ENCODE measurements around the gene PCNT. TPM values are rescaled to one million over a fixed set of nuclear protein-coding genes. Genes with fewer than 3 reads are reported as not detected.

The PCNT gene
- total RNA-seq = 47.2 and 53.3 TPM in 2 replicates
- long read RNA-seq, partial matches to known transcripts = 67 of 84 reads
- long read RNA-seq, other reads (novel, unspliced or antisense) = 17 of 84 reads

GRCh38 chr21:46323710-46324389 is at the start of gene PCNT, which contains the start of gene C21orf58:
Gene PCNT (plus strand): TSS chr21:46324156. CDS start chr21:46324229, 73 bp downstream.
Gene C21orf58 (minus strand): TSS chr21:46323870. CDS start chr21:46322738, 1,132 bp downstream.
- Mint-ChIP-seq H3K36me3 (ENCODE audit: insufficient read depth) (peaks cover 10% of the 10 kb centered on the region), H3K9me3 (ENCODE audit: low read depth) (no peaks in the 10 kb centered on the region), H3K27ac (peak within 1 kb of the TSS; percentile 99), H3K4me3 (ENCODE audit: low read depth) (peak within 1 kb of the TSS; percentile 88), H3K4me1 (ENCODE audit: low read depth) (peaks cover 26% of the 10 kb centered on the region), H3K27me3 (no peaks in the 10 kb centered on the region)
- DNase-seq (ENCODE audit: low spot score, unreplicated experiment) = peak; percentile 95
- no peak for TF ChIP-seq CTCF (IDR thresholded peaks at IDR 0.05; ENCODE audit: unreplicated experiment)

- H3K4me3 Mint-ChIP-seq (ENCODE audit: low read depth) = no peak overlapping the region
- H3K27me3 Mint-ChIP-seq = no peaks in the 10 kb centered on the region
- TF ChIP-seq CTCF (IDR thresholded peaks at IDR 0.05; ENCODE audit: unreplicated experiment) = no peak
- no peak overlapping the region for H3K27ac Mint-ChIP-seq
- DNase-seq (ENCODE audit: low spot score, unreplicated experiment) = no peak
- H3K36me3 Mint-ChIP-seq (ENCODE audit: insufficient read depth) = peaks cover 27% of the 10 kb centered on the region
- no peaks in the 10 kb centered on the region for H3K4me1 Mint-ChIP-seq (ENCODE audit: low read depth)
- H3K9me3 Mint-ChIP-seq (ENCODE audit: low read depth) = no peaks in the 10 kb centered on the region
These were observed 49.1 kb upstream of the PCNT start for GRCh38 chr21:46274797-46275390.

GRCh38 chr21:46284077-46284644 is 39.8 kb upstream of the PCNT start:
- Mint-ChIP-seq H3K27ac (peak overlapping the region; percentile 16), H3K4me3 (ENCODE audit: low read depth) (peak overlapping the region; percentile 53), H3K27me3 (no peaks in the 10 kb centered on the region), H3K4me1 (ENCODE audit: low read depth) (peaks cover 31% of the 10 kb centered on the region), H3K9me3 (ENCODE audit: low read depth) (no peaks in the 10 kb centered on the region), H3K36me3 (ENCODE audit: insufficient read depth) (peaks cover 18% of the 10 kb centered on the region)
- no peak for TF ChIP-seq CTCF (IDR thresholded peaks at IDR 0.05; ENCODE audit: unreplicated experiment)
- DNase-seq (ENCODE audit: low spot score, unreplicated experiment) = no peak

- no peak for DNase-seq (ENCODE audit: low spot score, unreplicated experiment)
- no peaks in the 10 kb centered on the region for H3K27me3 Mint-ChIP-seq
- H3K4me3 Mint-ChIP-seq (ENCODE audit: low read depth) = peak overlapping the region; percentile 94
- peaks cover 34% of the 10 kb centered on the region for H3K4me1 Mint-ChIP-seq (ENCODE audit: low read depth)
- H3K36me3 Mint-ChIP-seq (ENCODE audit: insufficient read depth) = peaks cover 16% of the 10 kb centered on the region
- no peaks in the 10 kb centered on the region for H3K9me3 Mint-ChIP-seq (ENCODE audit: low read depth)
- no peak overlapping the region for H3K27ac Mint-ChIP-seq
- no peak for TF ChIP-seq CTCF (IDR thresholded peaks at IDR 0.05; ENCODE audit: unreplicated experiment)
These were observed 39.2 kb upstream of the PCNT start for GRCh38 chr21:46284733-46285132.

GRCh38 chr21:46285206-46285661 is 38.7 kb upstream of the PCNT start, which contains the start of gene MCM3AP:
Gene MCM3AP (minus strand): TSS chr21:46285611. CDS start chr21:46285286, 325 bp downstream.
- peak within 1 kb of the TSS; percentile 94 for H3K4me3 Mint-ChIP-seq (ENCODE audit: low read depth)
- DNase-seq (ENCODE audit: low spot score, unreplicated experiment) = no peak
- H3K9me3 Mint-ChIP-seq (ENCODE audit: low read depth) = no peaks in the 10 kb centered on the region
- TF ChIP-seq CTCF (IDR thresholded peaks at IDR 0.05; ENCODE audit: unreplicated experiment) = no peak
- H3K27me3 Mint-ChIP-seq = no peaks in the 10 kb centered on the region
- peak within 1 kb of the TSS; percentile 98 for H3K27ac Mint-ChIP-seq
- H3K4me1 Mint-ChIP-seq (ENCODE audit: low read depth) = peaks cover 35% of the 10 kb centered on the region
- H3K36me3 Mint-ChIP-seq (ENCODE audit: insufficient read depth) = peaks cover 16% of the 10 kb centered on the region
